HepG2 (cell line): ENCODE data around the gene BANP. TPM values are rescaled to one million over a fixed set of nuclear protein-coding genes. Genes with fewer than 3 reads are reported as not detected.

ENCODE experiments used
- ATAC-seq: fragments of 200-7000 bp; cut with Tn5 transposase; 3 replicates; pipeline ENCODE4 v1.9.1; 2020; ENCODE audit warnings: mild to moderate bottlenecking, moderate library complexity
- BruUV-seq: library from RNA; stranded (reverse); fragments of 400-500 nt; replicated peaks from 2 replicates; lab custom pipeline; 2021; lab: Mats Ljungman, UMichigan
- CTCF ChIA-PET: fragments of 300-600 bp; formaldehyde crosslinking; extraction: SDS; loops from one replicate; lab custom pipeline; 2021; ENCODE audit warnings: low total read pairs, inconsistent platforms, low intra/inter-chr PET ratio; lab: Yijun Ruan, JAX
- POLR2A ChIA-PET: fragments of 350-600 bp; sonication (Branson Sonifier 250); formaldehyde crosslinking; loops from one replicate; lab custom pipeline; 2020; ENCODE audit warnings: antibody characterized with exemption, inconsistent platforms; lab: Yijun Ruan, JAX
- DNase-seq: peaks from one replicate; pipeline ENCODE4 v3.0.0-alpha.2; 2015; ENCODE audit warnings: low spot score
- FAIRE-seq: peaks from 3 replicates; lab custom pipeline; 2011; peaks lifted over from hg19 to GRCh38; lab: Jason Lieb, UNC
- H2AFZ ChIP-seq: one replicate; pipeline ENCODE4 v1.6.1; 2011; ENCODE audit warnings: low read length, inconsistent platforms
- H3K27ac ChIP-seq: fragments of 300-600 bp; 3 replicates; pipeline ENCODE4 v1.8.0; 2011; ENCODE audit warnings: mixed run types, mild to moderate bottlenecking, mixed read lengths, low read length, inconsistent platforms; ENCODE audit not compliant: insufficient read depth; ENCODE audit errors: extremely low read length
- H3K27me3 ChIP-seq, 2 experiments: fragments of 200-600 bp in 1 of 2; 2 replicates in 1 of 2; 3 replicates in 1 of 2; pipeline versions ENCODE4 v1.6.0 to v1.8.0; 2011; ENCODE audit warnings: low read length in 2 of 2, mild to moderate bottlenecking in 2 of 2, moderate library complexity in 2 of 2, inconsistent platforms in 1 of 2; ENCODE audit not compliant: insufficient read depth in 2 of 2, control insufficient read depth in 1 of 2
- H3K36me3 ChIP-seq, 2 experiments: fragments of 200-600 bp in 1 of 2; replicated peaks in 1 of 2; 2 replicates in 1 of 2; 3 replicates in 1 of 2; pipeline versions ENCODE4 v1.5.1 to v1.8.0; 2011; ENCODE audit warnings: low read length in 2 of 2, inconsistent platforms in 1 of 2; ENCODE audit not compliant: insufficient read depth in 2 of 2, control insufficient read depth in 1 of 2
- H3K4me1 ChIP-seq: 2 replicates; pipeline ENCODE4 v1.5.1; 2012; ENCODE audit warnings: low read length, inconsistent platforms; ENCODE audit not compliant: insufficient read depth
- H3K4me2 ChIP-seq: 2 replicates; pipeline ENCODE4 v1.6.0; 2011; ENCODE audit warnings: low read depth, low read length, inconsistent platforms
- H3K4me3 ChIP-seq, 3 experiments: fragments of 200-600 bp in 1 of 3; sonication (generic), shearing (Covaris generic) in 1 of 3; replicated peaks in 1 of 3; 2 replicates each; pipeline ENCODE4 v1.5.1; 2011 to 2016; ENCODE audit warnings: low read length in 3 of 3, inconsistent platforms in 2 of 3, low read depth in 2 of 3, mild to moderate bottlenecking in 2 of 3, control low read depth in 1 of 3, mixed read lengths in 1 of 3; ENCODE audit not compliant: insufficient read depth in 1 of 3
- H3K79me2 ChIP-seq: one replicate; pipeline ENCODE4 v1.6.1; 2011; ENCODE audit warnings: low read length, inconsistent platforms; ENCODE audit not compliant: insufficient read depth
- H3K9ac ChIP-seq: 2 replicates; pipeline ENCODE4 v1.6.0; 2011; ENCODE audit warnings: mild to moderate bottlenecking, low read depth, low read length, inconsistent platforms; ENCODE audit not compliant: insufficient read depth
- H3K9me3 ChIP-seq: 2 replicates; pipeline ENCODE4 v1.5.1; 2012; ENCODE audit warnings: mild to moderate bottlenecking, low read length
- H4K20me1 ChIP-seq: 2 replicates; pipeline ENCODE4 v1.6.0; 2011; ENCODE audit warnings: inconsistent platforms, mild to moderate bottlenecking, low read length, moderate library complexity; ENCODE audit not compliant: insufficient read depth
- AGO2 ChIP-seq: fragments of 200-400 bp; formaldehyde crosslinking; optimal IDR thresholded peaks from 2 replicates; pipeline ENCODE3; 2017; ENCODE audit warnings: mild to moderate bottlenecking, low read depth, low read length, moderate library complexity
- FIP1L1 ChIP-seq: fragments of 200-400 bp; formaldehyde crosslinking; IDR thresholded peaks from 2 replicates; pipeline ENCODE4 v1.6.1; 2018; ENCODE audit warnings: low read depth, mild to moderate bottlenecking, low read length, moderate library complexity, borderline replicate concordance; ENCODE audit not compliant: insufficient read depth
- FOXJ3 ChIP-seq: sonication (generic); formaldehyde crosslinking; IDR thresholded peaks from 2 replicates; pipeline ENCODE4 v1.4.0; 2020; ENCODE audit warnings: missing genetic modification reagents, mild to moderate bottlenecking, borderline replicate concordance
- HOXA7 ChIP-seq: sonication (generic); formaldehyde crosslinking; IDR thresholded peaks from 2 replicates; pipeline ENCODE4 v1.8.1; 2022; ENCODE audit warnings: mild to moderate bottlenecking, missing genetic modification reagents, moderate library complexity
- PHB2 ChIP-seq: fragments of 450-650 bp; IDR thresholded peaks from 2 replicates; pipeline ENCODE4 v1.6.1; 2018; ENCODE audit not compliant: partially characterized antibody
- TCF12 ChIP-seq, 2 experiments: fragments of 450-650 bp in 1 of 2; sonication (generic) in 1 of 2; formaldehyde crosslinking in 1 of 2; IDR thresholded peaks; 2 replicates each; pipeline versions ENCODE4 v1.6.1 to v1.8.0; 2017 to 2022; ENCODE audit warnings: antibody characterized with exemption in 1 of 2, mild to moderate bottlenecking in 1 of 2, missing genetic modification reagents in 1 of 2, moderate library complexity in 1 of 2
- TOE1 ChIP-seq: sonication (generic); formaldehyde crosslinking; IDR thresholded peaks from 2 replicates; pipeline ENCODE4 v1.4.0; 2020; ENCODE audit warnings: mild to moderate bottlenecking, missing genetic modification reagents
- ZIK1 ChIP-seq: sonication (generic); formaldehyde crosslinking; IDR thresholded peaks from 2 replicates; pipeline ENCODE4 v1.5.0; 2020; ENCODE audit warnings: mild to moderate bottlenecking, low read depth, missing genetic modification reagents, borderline replicate concordance
- ZNF124 ChIP-seq: sonication (generic); formaldehyde crosslinking; IDR thresholded peaks from 2 replicates; pipeline ENCODE4 v1.4.0; 2020; ENCODE audit warnings: missing genetic modification reagents
- ZNF251 ChIP-seq: sonication (generic); formaldehyde crosslinking; IDR thresholded peaks from 2 replicates; pipeline ENCODE4 v1.9.0; 2021; ENCODE audit warnings: mild to moderate bottlenecking, missing genetic modification reagents
- ZNF749 ChIP-seq: sonication (generic); formaldehyde crosslinking; IDR thresholded peaks from 2 replicates; pipeline ENCODE4 v1.8.0; 2022; ENCODE audit warnings: mild to moderate bottlenecking, missing genetic modification reagents, moderate library complexity, borderline replicate concordance
- WGBS: methylation state at CpG from one replicate; pipeline ENCODE4 v1.1.6; 2017; ENCODE audit warnings: low lambda C conversion rate; 5-methylcytosine and 5-hydroxymethylcytosine counted together
- in situ Hi-C: cut with HindIII; loops from 2 replicates; pipeline ENCODE4 v1.10.0; 2017; ENCODE audit warnings: low pct_unique_long_range_greater_than_20kb; ENCODE audit not compliant: extremely low pct_ligation_motif_present
- intact Hi-C: fragments of 100-400 bp; cut with micrococcal nuclease; formaldehyde crosslinking; loops from one replicate; pipeline ENCODE4 v1.10.0; 2022; ENCODE audit not compliant: unreplicated experiment
- polyA plus RNA-seq, 8 experiments: library from polyadenylated mRNA; depleted of rRNA in 3 of 8; stranded (reverse) in 7 of 8; unstranded in 1 of 8; fragments of >200 nt; fragmentation: Illumina TruSeq in 4 of 8; extraction: Trizol in 4 of 8; gene quantifications; 2 replicates each; pipeline versions ENCODE4 v1.2.1 to v1.2.3, GENCODE V29; 2011 to 2016; ENCODE audit warnings: low read depth in 4 of 8, missing spikeins in 1 of 8, mixed read lengths in 1 of 8; ENCODE audit not compliant: insufficient read depth in 1 of 8
- total RNA-seq, 5 experiments: library from RNA; depleted of rRNA; stranded (reverse); fragments of >200 nt; fragmentation: Illumina TruSeq; extraction: Trizol; gene quantifications; 2 replicates each; pipeline ENCODE4 v1.2.3, GENCODE V29; 2016; ENCODE audit warnings: low read depth in 1 of 5
- TF ChIP-seq, protein P1 (sequence below): sonication (generic); formaldehyde crosslinking; IDR thresholded peaks from 2 replicates; pipeline ENCODE4 v1.8.0; 2022; ENCODE audit warnings: missing genetic modification reagents, mild to moderate bottlenecking, borderline replicate concordance
- TF ChIP-seq, protein P2 (sequence below): sonication (generic); formaldehyde crosslinking; IDR thresholded peaks from 2 replicates; pipeline ENCODE4 v1.4.0; 2020; ENCODE audit warnings: missing genetic modification reagents
- TF ChIP-seq, protein P3 (sequence below): sonication (generic); formaldehyde crosslinking; IDR thresholded peaks from 2 replicates; pipeline ENCODE4 v1.4.0; 2020; ENCODE audit warnings: missing genetic modification reagents, borderline replicate concordance

The BANP gene
- total and polyA plus RNA-seq, 2 of the 13 experiments (the other 11 are each of a cell fraction or from before 2014, with no cell fraction given) = 20.2 to 23.8 TPM

GRCh38 chr16:87957296-87958094, 6.3 kb downstream of the BANP start:
- WGBS = 95% methylated on average over 31 of the region's 34 CpGs
- H3K4me1 ChIP-seq = peaks cover 52% of the 10 kb centered on the region
- in situ Hi-C loops (no loop called here), intact Hi-C loops (no loop called here)
- peaks cover 6 to 31% of the 10 kb centered on the region in 2 experiments; a peak in 4 of 5 replicates for H3K36me3 ChIP-seq
- no TSS peak for BruUV-seq
- ATAC-seq (no peak), FAIRE-seq (no peak), DNase-seq (no peak)
- no peak overlapping the region for H3K4me2 ChIP-seq
- no peak overlapping the region for H3K4me3 ChIP-seq
- no peak overlapping the region for H3K9ac ChIP-seq
- no peaks in the 10 kb centered on the region for H3K9me3 ChIP-seq
- peaks cover 82% of the 10 kb centered on the region for H3K79me2 ChIP-seq
- H4K20me1 ChIP-seq = no peaks in the 10 kb centered on the region
- H3K27me3 ChIP-seq = no peaks in the 10 kb centered on the region
- ChIA-PET CTCF (no interaction called here), POLR2A (no interaction called here)
- H2AFZ ChIP-seq = no peak overlapping the region
- TF ChIP-seq, protein P1, sequence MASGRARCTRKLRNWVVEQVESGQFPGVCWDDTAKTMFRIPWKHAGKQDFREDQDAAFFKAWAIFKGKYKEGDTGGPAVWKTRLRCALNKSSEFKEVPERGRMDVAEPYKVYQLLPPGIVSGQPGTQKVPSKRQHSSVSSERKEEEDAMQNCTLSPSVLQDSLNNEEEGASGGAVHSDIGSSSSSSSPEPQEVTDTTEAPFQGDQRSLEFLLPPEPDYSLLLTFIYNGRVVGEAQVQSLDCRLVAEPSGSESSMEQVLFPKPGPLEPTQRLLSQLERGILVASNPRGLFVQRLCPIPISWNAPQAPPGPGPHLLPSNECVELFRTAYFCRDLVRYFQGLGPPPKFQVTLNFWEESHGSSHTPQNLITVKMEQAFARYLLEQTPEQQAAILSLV (CRISPR knock-in tag) = no peak
- peak; percentile 54 for TF ChIP-seq AGO2
- TF ChIP-seq TOE1 (CRISPR knock-in tag) = no peak
- 0 out of 2 replicates have a peak, but pooled peaks have one; percentile 21 for TF ChIP-seq ZNF251 (CRISPR knock-in tag)
- TF ChIP-seq ZNF124 (CRISPR knock-in tag) = no peak
- no peak for TF ChIP-seq FOXJ3 (CRISPR knock-in tag)
- TF ChIP-seq TCF12 (IDR thresholded peaks at IDR 0.05) = no peak
- TF ChIP-seq TCF12 (CRISPR knock-in tag; IDR thresholded peaks at IDR 0.05) = no peak
- no peak for TF ChIP-seq ZIK1
- no peak for TF ChIP-seq ZNF749 (CRISPR knock-in tag)
- no peak for TF ChIP-seq PHB2
- TF ChIP-seq, protein P2, sequence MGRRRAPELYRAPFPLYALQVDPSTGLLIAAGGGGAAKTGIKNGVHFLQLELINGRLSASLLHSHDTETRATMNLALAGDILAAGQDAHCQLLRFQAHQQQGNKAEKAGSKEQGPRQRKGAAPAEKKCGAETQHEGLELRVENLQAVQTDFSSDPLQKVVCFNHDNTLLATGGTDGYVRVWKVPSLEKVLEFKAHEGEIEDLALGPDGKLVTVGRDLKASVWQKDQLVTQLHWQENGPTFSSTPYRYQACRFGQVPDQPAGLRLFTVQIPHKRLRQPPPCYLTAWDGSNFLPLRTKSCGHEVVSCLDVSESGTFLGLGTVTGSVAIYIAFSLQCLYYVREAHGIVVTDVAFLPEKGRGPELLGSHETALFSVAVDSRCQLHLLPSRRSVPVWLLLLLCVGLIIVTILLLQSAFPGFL (CRISPR knock-in tag) = 0 out of 2 replicates have a peak, but pooled peaks have one; percentile 46
- TF ChIP-seq, protein P3, sequence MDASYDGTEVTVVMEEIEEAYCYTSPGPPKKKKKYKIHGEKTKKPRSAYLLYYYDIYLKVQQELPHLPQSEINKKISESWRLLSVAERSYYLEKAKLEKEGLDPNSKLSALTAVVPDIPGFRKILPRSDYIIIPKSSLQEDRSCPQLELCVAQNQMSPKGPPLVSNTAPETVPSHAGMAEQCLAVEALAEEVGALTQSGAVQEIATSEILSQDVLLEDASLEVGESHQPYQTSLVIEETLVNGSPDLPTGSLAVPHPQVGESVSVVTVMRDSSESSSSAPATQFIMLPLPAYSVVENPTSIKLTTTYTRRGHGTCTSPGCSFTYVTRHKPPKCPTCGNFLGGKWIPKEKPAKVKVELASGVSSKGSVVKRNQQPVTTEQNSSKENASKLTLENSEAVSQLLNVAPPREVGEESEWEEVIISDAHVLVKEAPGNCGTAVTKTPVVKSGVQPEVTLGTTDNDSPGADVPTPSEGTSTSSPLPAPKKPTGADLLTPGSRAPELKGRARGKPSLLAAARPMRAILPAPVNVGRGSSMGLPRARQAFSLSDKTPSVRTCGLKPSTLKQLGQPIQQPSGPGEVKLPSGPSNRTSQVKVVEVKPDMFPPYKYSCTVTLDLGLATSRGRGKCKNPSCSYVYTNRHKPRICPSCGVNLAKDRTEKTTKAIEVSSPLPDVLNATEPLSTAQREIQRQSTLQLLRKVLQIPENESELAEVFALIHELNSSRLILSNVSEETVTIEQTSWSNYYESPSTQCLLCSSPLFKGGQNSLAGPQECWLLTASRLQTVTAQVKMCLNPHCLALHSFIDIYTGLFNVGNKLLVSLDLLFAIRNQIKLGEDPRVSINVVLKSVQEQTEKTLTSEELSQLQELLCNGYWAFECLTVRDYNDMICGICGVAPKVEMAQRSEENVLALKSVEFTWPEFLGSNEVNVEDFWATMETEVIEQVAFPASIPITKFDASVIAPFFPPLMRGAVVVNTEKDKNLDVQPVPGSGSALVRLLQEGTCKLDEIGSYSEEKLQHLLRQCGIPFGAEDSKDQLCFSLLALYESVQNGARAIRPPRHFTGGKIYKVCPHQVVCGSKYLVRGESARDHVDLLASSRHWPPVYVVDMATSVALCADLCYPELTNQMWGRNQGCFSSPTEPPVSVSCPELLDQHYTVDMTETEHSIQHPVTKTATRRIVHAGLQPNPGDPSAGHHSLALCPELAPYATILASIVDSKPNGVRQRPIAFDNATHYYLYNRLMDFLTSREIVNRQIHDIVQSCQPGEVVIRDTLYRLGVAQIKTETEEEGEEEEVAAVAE (CRISPR knock-in tag) = no peak
- no peak for TF ChIP-seq FIP1L1
- TF ChIP-seq HOXA7 = no peak
- no peak overlapping the region for H3K27ac ChIP-seq
